Stimulated activated CD4-positive, alpha-beta T cell treated with anti-CD3 and anti-CD28 coated beads, Interleukin-15, amount 100 ng/mL, for 48 hours (primary cell): ENCODE data around the gene ATP9B.

Experiments
- DNase-seq, 2 donors: peaks; one replicate each; pipeline ENCODE4 v3.0.0-alpha.2; 2020; ENCODE audit warnings: low read depth in 2 of 2

The ATP9B gene

GRCh38 chr18:79380816-79381806 is 311.9 kb downstream of the ATP9B start:
- DNase-seq = peak in 1 of 2 donors; percentile 71

- DNase-seq = no peak
These were observed 312.7 kb downstream of the ATP9B start for GRCh38 chr18:79381811-79382311.

- DNase-seq = no peak
These were observed 313.6 kb downstream of the ATP9B start for GRCh38 chr18:79382681-79383387.

- DNase-seq = no peak
These were observed 314.3 kb downstream of the ATP9B start for GRCh38 chr18:79383388-79384056.

- DNase-seq = no peak
These were observed 315.1 kb downstream of the ATP9B start for GRCh38 chr18:79384151-79384807.

GRCh38 chr18:79384834-79385233 is 315.6 kb downstream of the ATP9B start:
- DNase-seq = no peak

- DNase-seq = no peak
These were observed 316.1 kb downstream of the ATP9B start for GRCh38 chr18:79385326-79385707.

GRCh38 chr18:79385708-79386341 is 316.6 kb downstream of the ATP9B start:
- no peak for DNase-seq

- no peak for DNase-seq
These were observed 317.4 kb downstream of the ATP9B start for GRCh38 chr18:79386547-79386946.

- no peak for DNase-seq
These were observed 318.0 kb downstream of the ATP9B start for GRCh38 chr18:79387214-79387613.

GRCh38 chr18:79387615-79388014 is 318.4 kb downstream of the ATP9B start:
- DNase-seq = no peak

- DNase-seq = no peak
These were observed 318.8 kb downstream of the ATP9B start for GRCh38 chr18:79388043-79388442.

GRCh38 chr18:79389689-79390088 is 320.5 kb downstream of the ATP9B start:
- no peak for DNase-seq

GRCh38 chr18:79392226-79392625 is 323.0 kb downstream of the ATP9B start:
- DNase-seq = no peak

- no peak for DNase-seq
These were observed 324.0 kb downstream of the ATP9B start for GRCh38 chr18:79393181-79393634.

- DNase-seq = no peak
These were observed 324.7 kb downstream of the ATP9B start for GRCh38 chr18:79393635-79394533.

- DNase-seq = peak; percentile 70 to 72
These were observed 325.5 kb downstream of the ATP9B start for GRCh38 chr18:79394534-79395307.

GRCh38 chr18:79395308-79395640 is 326.1 kb downstream of the ATP9B start:
- no peak for DNase-seq

GRCh38 chr18:79395761-79396404 is 326.7 kb downstream of the ATP9B start, which contains the start of gene NFATC1:
Gene NFATC1 (plus strand): TSS chr18:79395930. CDS start chr18:79396225, 295 bp downstream.
- peak; percentile 82 to 87 for DNase-seq
